Esophagus muscularis mucosa (tissue), 4 donors: ENCODE results near the gene ULK1. TPM values are rescaled to one million over a fixed set of nuclear protein-coding genes. Genes with fewer than 3 reads are reported as not detected.

Experiments
- DNase-seq: peaks from one replicate; pipeline ENCODE4 v3.0.0-alpha.2; 2017; ENCODE audit errors: extremely low spot score
- H3K27ac ChIP-seq, 4 donors: fragments of 200-600 bp; sonication (generic); replicated peaks in 1 of 4; 1 replicate in 3 of 4; 2 replicates in 1 of 4; pipeline ENCODE4 v1.5.1; 2016 to 2019; ENCODE audit warnings: mild to moderate bottlenecking in 1 of 4
- H3K27me3 ChIP-seq, 4 donors: fragments of 200-600 bp; sonication (generic); one replicate each; pipeline versions ENCODE4 v1.5.1 to v1.6.0; 2016 to 2019
- H3K36me3 ChIP-seq, 4 donors: fragments of 200-600 bp; sonication (generic); one replicate each; pipeline ENCODE4 v1.5.1; 2016 to 2019
- H3K4me1 ChIP-seq, 4 donors: fragments of 200-600 bp; sonication (generic); one replicate each; pipeline ENCODE4 v1.5.1; 2016 to 2019
- H3K4me3 ChIP-seq, 4 donors: fragments of 200-600 bp; sonication (generic); 1 replicate in 2 of 4; 2 replicates in 2 of 4; pipeline ENCODE4 v1.5.1; 2016 to 2019; ENCODE audit warnings: mild to moderate bottlenecking in 4 of 4, moderate library complexity in 1 of 4
- H3K9me3 ChIP-seq, 4 donors: fragments of 200-600 bp; sonication (generic); 1 replicate in 3 of 4; 2 replicates in 1 of 4; pipeline ENCODE4 v1.5.1; 2016 to 2019
- EP300 ChIP-seq: sonication (generic); formaldehyde crosslinking; IDR thresholded peaks from one replicate; pipeline ENCODE4 v1.6.1; 2017; ENCODE audit warnings: antibody characterized with exemption
- POLR2A ChIP-seq: fragments of 450-650 bp; IDR thresholded peaks from one replicate; pipeline ENCODE4 v1.6.1; 2017; ENCODE audit warnings: antibody characterized with exemption, moderate library complexity, mild to moderate bottlenecking, low read depth
- POLR2AphosphoS5 ChIP-seq, 2 donors: sonication (generic); formaldehyde crosslinking; IDR thresholded peaks; one replicate each; pipeline ENCODE4 v1.6.1; 2017; ENCODE audit warnings: antibody characterized with exemption in 2 of 2
- WGBS: methylation state at CpG from one replicate; pipeline ENCODE4 v1.1.5; 2018; 5-methylcytosine and 5-hydroxymethylcytosine counted together
- intact Hi-C: fragments of 100-400 bp; cut with DNase I; formaldehyde crosslinking; loops from one replicate; pipeline ENCODE4 v1.15.1; 2023
- total RNA-seq, 4 donors: library from RNA; depleted of rRNA; stranded (reverse); fragments of >200 nt; gene quantifications; one replicate each; pipeline versions ENCODE4 v1.1.0 to v1.2.1, GENCODE V29; 2016
- TF ChIP-seq, protein P1 (sequence below), 3 experiments: fragments of 200-600 bp in 2 of 3; fragments of 450-650 bp in 1 of 3; sonication (generic) in 2 of 3; IDR thresholded peaks; one replicate each; pipeline ENCODE4 v1.5.1; 2017 to 2019; ENCODE audit warnings: antibody characterized with exemption in 3 of 3, mild to moderate bottlenecking in 2 of 3, moderate library complexity in 1 of 3

The ULK1 gene
- total RNA-seq, 4 donors from 2014 or later, result 18.4 to 37.5 (median 26.9) TPM

DNA sequence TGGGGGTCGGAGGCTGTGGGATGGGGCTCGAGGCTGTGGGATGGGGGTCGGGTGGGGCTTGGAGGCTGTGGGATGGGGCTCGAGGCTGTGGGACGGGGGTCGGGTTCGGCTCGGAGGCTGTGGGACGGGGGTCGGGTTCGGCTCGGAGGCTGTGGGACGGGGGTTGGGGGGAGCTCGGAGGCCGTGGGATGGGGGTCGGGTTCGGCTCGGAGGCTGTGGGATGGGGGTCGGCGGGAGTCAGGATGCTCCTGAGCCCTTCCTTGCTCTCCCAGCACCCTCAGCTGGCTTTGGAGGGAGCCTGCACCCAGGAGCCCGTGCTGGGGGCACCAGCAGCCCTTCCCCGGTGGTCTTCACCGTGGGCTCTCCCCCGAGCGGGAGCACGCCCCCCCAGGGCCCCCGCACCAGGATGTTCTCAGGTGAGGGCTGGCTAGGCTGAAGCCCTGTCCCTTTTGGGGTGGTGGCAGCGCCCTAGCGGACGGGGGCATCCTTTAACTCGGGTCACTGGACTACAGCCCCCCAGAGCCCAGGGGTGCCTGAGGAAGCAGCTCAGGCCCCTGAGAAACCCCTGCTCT lies 22.8 kb downstream of the ULK1 start:
- intact Hi-C loops, result no loop called here
- Histone ChIP-seq H3K27ac (no peak overlapping the region), H3K4me1 (peaks cover 10 to 11% (median 10%) of the 10 kb centered on the region in 4 donors), H3K36me3 (peaks cover 63 to 99% (median 93%) of the 10 kb centered on the region in 4 donors), H3K4me3 (no peak overlapping the region), H3K9me3 (no peaks in the 10 kb centered on the region), H3K27me3 (no peaks in the 10 kb centered on the region)
- no peak for DNase-seq
- TF ChIP-seq POLR2AphosphoS5 (IDR thresholded peaks at IDR 0.05) (no peak), POLR2A (no peak), EP300 (no peak)
- TF ChIP-seq, protein P1, sequence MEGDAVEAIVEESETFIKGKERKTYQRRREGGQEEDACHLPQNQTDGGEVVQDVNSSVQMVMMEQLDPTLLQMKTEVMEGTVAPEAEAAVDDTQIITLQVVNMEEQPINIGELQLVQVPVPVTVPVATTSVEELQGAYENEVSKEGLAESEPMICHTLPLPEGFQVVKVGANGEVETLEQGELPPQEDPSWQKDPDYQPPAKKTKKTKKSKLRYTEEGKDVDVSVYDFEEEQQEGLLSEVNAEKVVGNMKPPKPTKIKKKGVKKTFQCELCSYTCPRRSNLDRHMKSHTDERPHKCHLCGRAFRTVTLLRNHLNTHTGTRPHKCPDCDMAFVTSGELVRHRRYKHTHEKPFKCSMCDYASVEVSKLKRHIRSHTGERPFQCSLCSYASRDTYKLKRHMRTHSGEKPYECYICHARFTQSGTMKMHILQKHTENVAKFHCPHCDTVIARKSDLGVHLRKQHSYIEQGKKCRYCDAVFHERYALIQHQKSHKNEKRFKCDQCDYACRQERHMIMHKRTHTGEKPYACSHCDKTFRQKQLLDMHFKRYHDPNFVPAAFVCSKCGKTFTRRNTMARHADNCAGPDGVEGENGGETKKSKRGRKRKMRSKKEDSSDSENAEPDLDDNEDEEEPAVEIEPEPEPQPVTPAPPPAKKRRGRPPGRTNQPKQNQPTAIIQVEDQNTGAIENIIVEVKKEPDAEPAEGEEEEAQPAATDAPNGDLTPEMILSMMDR (IDR thresholded peaks at IDR 0.05), result no peak
- WGBS, result 87% methylated on average over 7 of the region's 31 CpGs

DNA sequence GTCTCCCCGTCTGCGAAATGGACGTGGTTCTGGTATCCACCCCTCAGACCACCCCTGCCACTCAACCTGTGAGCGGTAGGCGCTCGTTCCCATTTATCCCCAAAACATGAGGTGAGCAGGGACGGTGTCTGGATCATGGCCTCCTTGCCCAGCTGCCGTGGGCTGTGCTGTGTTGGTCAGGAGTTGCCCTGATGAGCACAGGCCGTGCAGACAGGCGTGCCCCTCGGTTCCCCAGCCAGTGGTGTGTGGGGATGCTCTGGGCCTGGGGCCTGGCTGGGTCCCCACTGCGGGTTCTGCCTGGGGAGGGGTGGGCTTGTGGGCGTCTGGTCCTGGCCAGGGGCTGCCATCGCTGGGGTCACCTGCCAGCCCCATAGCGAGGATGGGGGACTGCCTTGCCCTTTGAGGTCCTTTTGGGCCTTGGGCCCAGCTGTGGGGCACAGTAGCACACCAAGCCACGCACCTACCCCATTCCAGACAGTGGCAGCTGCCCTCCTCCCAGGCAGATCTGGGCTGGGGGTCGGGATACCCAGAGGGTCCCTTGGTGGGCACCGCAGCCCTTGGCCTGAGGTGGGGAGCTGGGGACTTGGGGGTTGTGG lies 23.4 kb downstream of the ULK1 start:
- intact Hi-C loops, result no loop called here
- H3K9me3 ChIP-seq, result no peaks in the 10 kb centered on the region
- DNase-seq, result no peak
- no peak overlapping the region for H3K4me3 ChIP-seq
- no peaks in the 10 kb centered on the region for H3K27me3 ChIP-seq
- peaks cover 4 to 6% (median 4%) of the 10 kb centered on the region in 4 donors for H3K4me1 ChIP-seq
- peaks cover 65 to 98% (median 93%) of the 10 kb centered on the region in 4 donors for H3K36me3 ChIP-seq
- TF ChIP-seq POLR2AphosphoS5 (IDR thresholded peaks at IDR 0.05) (no peak), POLR2A (no peak), EP300 (no peak)
- TF ChIP-seq, protein P1 (IDR thresholded peaks at IDR 0.05), result no peak
- 89% methylated on average over 10 of the region's 18 CpGs for WGBS
- H3K27ac ChIP-seq, result no peak overlapping the region

DNA sequence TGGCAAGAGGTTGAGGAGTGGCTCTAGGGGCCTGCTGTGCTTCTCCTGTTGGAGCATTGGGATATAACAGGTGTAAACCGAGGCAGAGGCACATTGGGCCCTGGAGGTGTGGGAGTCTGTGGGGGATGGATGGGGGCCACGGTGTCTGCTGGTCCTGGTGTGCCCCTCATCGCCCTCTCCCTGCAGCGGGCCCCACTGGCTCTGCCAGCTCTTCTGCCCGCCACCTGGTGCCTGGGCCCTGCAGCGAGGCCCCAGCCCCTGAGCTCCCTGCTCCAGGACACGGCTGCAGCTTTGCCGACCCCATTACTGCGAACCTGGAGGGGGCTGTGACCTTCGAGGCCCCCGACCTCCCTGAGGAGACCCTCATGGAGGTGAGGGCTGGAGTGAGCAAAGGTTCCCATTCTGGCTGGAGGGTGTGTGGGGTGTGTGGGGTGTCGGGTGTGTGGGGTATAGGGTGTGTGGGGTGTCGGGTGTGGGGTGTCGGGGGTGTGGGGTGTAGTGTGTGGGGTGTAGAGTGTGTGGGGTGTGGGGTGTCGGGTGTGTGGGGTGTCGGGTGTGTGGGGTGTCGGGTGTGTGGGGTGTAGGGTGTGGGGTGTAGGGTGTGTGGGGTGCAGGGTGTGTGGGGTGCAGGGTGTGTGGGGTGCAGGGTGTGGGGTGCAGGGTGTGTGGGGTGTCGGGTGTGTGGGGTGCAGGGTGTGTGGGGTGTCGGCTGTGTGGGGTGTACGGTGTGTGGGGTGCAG lies 24.1 kb downstream of the ULK1 start:
- DNase-seq, result no peak
- H3K27me3 ChIP-seq, result no peaks in the 10 kb centered on the region
- no peaks in the 10 kb centered on the region for H3K4me1 ChIP-seq
- peaks cover 65 to 92% (median 88%) of the 10 kb centered on the region in 4 donors for H3K36me3 ChIP-seq
- WGBS, result 92% methylated on average over 14 of the region's 20 CpGs
- no peak overlapping the region for H3K27ac ChIP-seq
- no peaks in the 10 kb centered on the region for H3K9me3 ChIP-seq
- no peak overlapping the region for H3K4me3 ChIP-seq
- no peak for TF ChIP-seq POLR2AphosphoS5 (IDR thresholded peaks at IDR 0.05)
- TF ChIP-seq, protein P1 (IDR thresholded peaks at IDR 0.05), result no peak
- no peak for TF ChIP-seq POLR2A
- TF ChIP-seq EP300, result no peak
- intact Hi-C loops, result no loop called here

DNA sequence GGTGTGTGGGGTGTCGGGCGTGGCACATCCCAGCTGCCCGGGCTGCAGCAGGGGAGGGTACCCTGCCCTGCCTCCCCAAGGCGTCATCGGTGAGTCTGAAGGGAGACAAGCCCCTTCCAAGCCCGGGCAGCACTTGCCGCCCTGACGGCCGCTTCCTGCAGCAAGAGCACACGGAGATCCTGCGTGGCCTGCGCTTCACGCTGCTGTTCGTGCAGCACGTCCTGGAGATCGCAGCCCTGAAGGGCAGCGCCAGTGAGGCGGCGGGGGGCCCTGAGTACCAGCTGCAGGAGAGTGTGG lies 24.6 kb downstream of the ULK1 start:
- Histone ChIP-seq H3K4me1 (peaks cover 0 to under 1% (median under 1%) of the 10 kb centered on the region in 4 donors), H3K36me3 (peaks cover 60 to 87% (median 83%) of the 10 kb centered on the region in 4 donors), H3K4me3 (no peak overlapping the region), H3K9me3 (no peaks in the 10 kb centered on the region), H3K27ac (no peak overlapping the region), H3K27me3 (no peaks in the 10 kb centered on the region)
- WGBS, result 83% methylated on average over 17 of the region's 19 CpGs
- intact Hi-C loops, result no loop called here
- no peak for DNase-seq
- TF ChIP-seq POLR2AphosphoS5 (IDR thresholded peaks at IDR 0.05) (no peak), EP300 (no peak), POLR2A (no peak)
- TF ChIP-seq, protein P1 (IDR thresholded peaks at IDR 0.05), result no peak
